ENCODE data around the gene MRGPRD. TPM values are rescaled to one million over a fixed set of nuclear protein-coding genes. Genes with fewer than 3 reads are reported as not detected.

MRGPRD gene
- total RNA-seq, 1 experiment from 2014 or later, result not detected

GRCh38 chr11:68997995-68998348, 17.2 kb upstream of the MRGPRD start:
- no peak for DNase-seq (ENCODE audit: low read depth)
- in situ Hi-C loops (cut with HindIII; ENCODE audit: low pct_unique_long_range_greater_than_20kb, low sequenced_read_pairs), result no loop called here

DNA sequence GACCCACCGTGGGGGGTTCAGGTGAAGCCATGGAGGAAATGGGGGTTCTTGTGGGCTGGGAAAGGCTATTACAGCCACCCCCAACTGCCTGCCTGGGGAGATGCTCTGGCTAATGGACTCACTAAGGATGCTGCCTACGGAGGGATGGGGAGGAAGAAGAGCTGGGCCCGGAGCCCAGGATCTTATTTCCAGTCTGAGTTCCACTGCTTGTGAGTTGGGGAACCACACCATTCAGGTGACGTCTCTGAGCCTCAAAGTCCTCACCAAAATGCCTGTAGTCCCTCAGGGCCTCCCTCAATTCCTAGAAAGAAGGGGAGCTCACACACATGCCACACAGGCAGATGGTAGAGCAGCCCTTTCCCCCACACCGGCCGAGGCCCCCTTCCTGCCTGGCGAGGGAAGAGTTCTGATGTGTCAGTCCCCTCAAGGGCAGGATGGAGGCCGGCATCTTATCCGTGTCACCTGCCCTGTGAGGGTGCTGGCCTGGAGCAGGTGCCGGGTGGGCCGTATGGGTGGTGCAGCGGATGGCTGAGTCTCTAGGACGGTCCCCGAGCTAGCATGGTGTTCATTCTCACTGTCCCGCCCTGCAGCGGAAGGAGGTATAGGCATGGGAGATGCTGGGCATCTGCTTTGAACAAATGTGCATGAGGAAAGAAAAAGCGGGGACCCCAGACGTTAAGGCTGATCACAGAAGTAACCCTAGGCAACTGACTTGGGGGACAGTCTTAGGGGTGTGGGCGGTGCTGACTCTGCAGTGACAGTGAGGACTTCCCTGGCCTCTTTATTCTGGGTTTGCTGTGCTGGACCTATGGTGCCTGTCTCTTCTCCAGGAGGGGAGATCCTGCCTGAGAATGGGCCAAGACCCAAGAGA, 16.6 kb upstream of the MRGPRD start:
- in situ Hi-C loops (cut with HindIII; ENCODE audit: low pct_unique_long_range_greater_than_20kb, low sequenced_read_pairs), result no loop called here

GRCh38 chr11:68996376-68997123, 15.8 kb upstream of the MRGPRD start:
- no peak for DNase-seq (ENCODE audit: low read depth)
- in situ Hi-C loops (cut with HindIII; ENCODE audit: low pct_unique_long_range_greater_than_20kb, low sequenced_read_pairs), result no loop called here

More for the DNA sequence above, 16.6 kb upstream of the MRGPRD start:
- DNase-seq (ENCODE audit: low read depth), result no peak

GRCh38 chr11:68994894-68995285, 14.1 kb upstream of the MRGPRD start:
- in situ Hi-C loops (cut with HindIII; ENCODE audit: low pct_unique_long_range_greater_than_20kb, low sequenced_read_pairs), result no loop called here

DNA sequence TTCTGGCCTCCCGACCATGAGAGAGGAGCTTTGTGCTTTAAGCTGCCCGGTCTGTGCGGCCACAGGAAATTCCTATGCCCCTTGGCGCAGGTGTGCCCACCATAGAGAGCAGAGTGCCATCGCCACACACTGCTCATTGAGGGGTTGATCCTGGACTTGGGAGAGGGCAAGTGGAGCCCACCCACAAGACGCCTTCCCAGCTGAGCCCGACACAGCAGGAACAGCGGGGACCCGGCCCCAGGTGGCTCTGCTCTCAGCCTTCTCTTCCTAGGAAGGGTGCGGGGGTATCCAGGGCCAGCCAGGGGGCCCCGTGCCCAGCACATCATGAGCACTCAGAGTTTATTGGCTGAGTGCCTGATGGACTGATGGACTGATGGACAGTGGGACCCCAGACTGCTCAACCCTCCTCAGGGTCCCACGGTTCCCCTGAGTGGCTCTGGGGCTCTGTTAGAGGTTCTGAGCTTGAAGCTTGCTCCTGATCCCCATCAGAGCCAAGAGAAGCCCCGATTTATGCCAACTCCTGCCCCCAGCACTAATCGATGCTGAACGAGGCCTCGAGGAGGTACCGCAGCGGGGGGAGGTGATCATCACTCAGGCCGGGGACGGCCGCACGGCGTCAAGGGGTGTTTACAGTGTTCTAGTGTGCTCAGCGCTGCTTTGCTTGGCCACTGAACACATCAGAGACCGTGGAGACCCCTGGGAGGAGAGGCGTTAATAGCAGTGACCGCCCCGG, 13.5 kb upstream of the MRGPRD start:
- no peak for DNase-seq (ENCODE audit: low read depth)
- in situ Hi-C loops (cut with HindIII; ENCODE audit: low pct_unique_long_range_greater_than_20kb, low sequenced_read_pairs), result no loop called here

More at GRCh38 chr11:68994894-68995285, 14.1 kb upstream of the MRGPRD start:
- no peak for DNase-seq (ENCODE audit: low read depth)

DNA sequence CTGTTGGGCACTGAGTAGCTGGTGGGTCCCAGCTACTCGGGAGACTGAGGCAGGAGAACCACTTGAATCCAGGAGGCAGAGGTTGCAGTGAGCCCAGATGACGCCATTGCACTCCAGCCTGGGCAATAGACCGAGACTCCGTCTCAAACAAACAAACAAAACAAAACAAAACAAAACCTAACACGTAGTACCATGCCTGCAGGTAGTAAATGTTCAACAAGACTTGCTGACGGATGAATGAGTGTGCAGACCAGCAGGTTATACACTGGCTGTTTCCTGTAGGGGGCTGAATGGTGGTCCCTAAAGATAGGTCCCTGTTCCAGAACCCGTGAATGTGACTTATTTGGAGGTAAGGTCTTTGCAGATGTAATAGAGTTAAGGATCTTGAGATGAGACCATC, 12.8 kb upstream of the MRGPRD start:
- peak; percentile 79 for DNase-seq (ENCODE audit: low read depth)
- in situ Hi-C loops (cut with HindIII; ENCODE audit: low pct_unique_long_range_greater_than_20kb, low sequenced_read_pairs), result no loop called here

GRCh38 chr11:68992743-68993255, 12.0 kb upstream of the MRGPRD start:
- in situ Hi-C loops (cut with HindIII; ENCODE audit: low pct_unique_long_range_greater_than_20kb, low sequenced_read_pairs), result no loop called here
- no peak for DNase-seq (ENCODE audit: low read depth)

GRCh38 chr11:68990995-68991780, 10.4 kb upstream of the MRGPRD start:
- in situ Hi-C loops (cut with HindIII; ENCODE audit: low pct_unique_long_range_greater_than_20kb, low sequenced_read_pairs), result no loop called here
- no peak for DNase-seq (ENCODE audit: low read depth)

GRCh38 chr11:68989936-68990606, 9.3 kb upstream of the MRGPRD start:
- in situ Hi-C loops (cut with HindIII; ENCODE audit: low pct_unique_long_range_greater_than_20kb, low sequenced_read_pairs), result no loop called here
- DNase-seq (ENCODE audit: low read depth), result no peak

DNA sequence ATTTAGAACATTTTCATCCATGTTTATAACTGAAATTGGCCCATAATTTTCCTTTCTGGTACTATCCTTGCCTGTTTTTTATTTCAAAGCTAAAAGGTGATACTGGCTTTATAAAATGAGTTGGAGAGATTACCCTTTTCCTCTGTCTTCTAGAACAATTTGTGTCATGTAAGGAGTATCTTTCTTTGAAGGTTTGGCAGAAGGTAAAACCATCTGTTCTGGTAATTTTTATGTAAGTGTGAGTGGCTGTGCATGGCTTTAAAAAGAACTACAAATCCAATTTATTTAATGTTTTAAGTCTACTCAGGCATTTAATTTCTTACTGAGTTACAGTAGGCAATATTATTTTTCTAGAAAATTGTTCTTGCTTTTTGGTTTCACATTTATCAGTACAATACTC, 7.7 kb upstream of the MRGPRD start:
- in situ Hi-C loops (cut with HindIII; ENCODE audit: low pct_unique_long_range_greater_than_20kb, low sequenced_read_pairs), result no loop called here

GRCh38 chr11:68987211-68987610, 6.4 kb upstream of the MRGPRD start:
- in situ Hi-C loops (cut with HindIII; ENCODE audit: low pct_unique_long_range_greater_than_20kb, low sequenced_read_pairs), result no loop called here
- no peak for DNase-seq (ENCODE audit: low read depth)

More for the DNA sequence above, 7.7 kb upstream of the MRGPRD start:
- DNase-seq (ENCODE audit: low read depth), result no peak

DNA sequence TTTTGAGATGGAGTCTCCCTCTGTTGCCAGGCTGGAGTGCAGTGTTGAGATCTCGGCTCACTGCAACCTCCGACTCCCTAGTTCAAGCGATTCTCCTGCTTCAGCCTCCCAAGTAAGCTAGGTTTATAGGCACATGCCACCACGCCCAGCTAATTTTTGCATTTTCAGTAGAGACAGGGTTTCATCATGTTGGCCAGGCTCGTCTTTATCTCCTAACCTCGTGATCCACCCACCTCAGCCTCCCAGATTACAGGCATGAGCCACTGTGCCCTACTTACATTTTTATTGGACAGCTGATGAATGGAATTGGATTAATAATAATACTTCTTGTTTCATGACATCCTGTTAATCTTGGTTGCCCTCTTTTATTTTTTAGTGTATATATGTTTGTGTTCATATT, 3.0 kb upstream of the MRGPRD start:
- DNase-seq (ENCODE audit: low read depth), result no peak
- in situ Hi-C loops (cut with HindIII; ENCODE audit: low pct_unique_long_range_greater_than_20kb, low sequenced_read_pairs), result no loop called here

- DNase-seq (ENCODE audit: low read depth), result no peak
Observed at GRCh38 chr11:68982134-68982533, 1.3 kb upstream of the MRGPRD start.

DNA sequence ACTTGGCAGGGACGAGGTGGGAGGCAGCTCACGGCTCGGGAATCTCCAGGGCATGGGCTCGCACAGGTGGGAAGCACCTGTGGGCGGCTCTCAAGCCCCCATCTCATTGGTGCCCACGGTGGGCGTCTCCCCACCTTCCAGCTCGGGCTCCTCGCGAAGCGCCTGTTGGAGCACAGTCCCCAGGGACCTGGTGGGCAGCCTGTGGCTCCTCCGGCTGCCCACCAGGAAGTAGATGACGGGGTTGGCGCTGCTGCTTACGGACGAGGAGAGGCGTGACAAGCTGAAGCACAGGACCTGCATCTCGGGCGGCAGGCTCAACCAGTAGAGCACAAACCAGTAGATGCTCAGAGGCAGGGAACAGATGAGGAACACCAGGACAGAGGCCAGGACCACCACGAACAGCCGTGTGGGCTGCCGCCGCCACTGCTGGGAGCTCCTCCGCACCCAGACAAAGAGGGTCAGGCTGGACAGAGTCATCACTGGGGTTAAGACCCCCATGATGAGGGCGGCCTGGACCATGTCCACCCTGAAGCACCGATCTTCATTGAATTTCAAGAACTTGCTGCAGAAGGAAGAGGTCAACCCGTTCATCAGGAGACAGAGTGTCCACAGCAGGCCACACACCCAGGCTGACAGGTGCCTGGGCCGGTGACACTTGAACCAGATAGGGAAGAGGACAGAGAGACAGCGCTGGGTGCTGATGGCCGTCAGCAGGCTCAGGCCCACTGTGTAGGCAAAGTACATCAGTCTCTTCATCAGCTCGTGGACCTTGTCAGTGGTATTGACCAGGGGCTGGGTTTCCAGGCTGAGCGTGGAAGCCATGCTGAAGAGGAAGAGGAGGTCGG, 633 bp downstream of the MRGPRD start:
- no peak for DNase-seq (ENCODE audit: low read depth)

More at GRCh38 chr11:68982134-68982533, 1.3 kb upstream of the MRGPRD start:
- in situ Hi-C loops (cut with HindIII; ENCODE audit: low pct_unique_long_range_greater_than_20kb, low sequenced_read_pairs), result no loop called here

GRCh38 chr11:68978931-68979594, 1.7 kb downstream of the MRGPRD start:
- no peak for DNase-seq (ENCODE audit: low read depth)
- in situ Hi-C loops (cut with HindIII; ENCODE audit: low pct_unique_long_range_greater_than_20kb, low sequenced_read_pairs), result no loop called here

More for the DNA sequence above, 633 bp downstream of the MRGPRD start:
- in situ Hi-C loops (cut with HindIII; ENCODE audit: low pct_unique_long_range_greater_than_20kb, low sequenced_read_pairs), result no loop called here

GRCh38 chr11:68978626-68978930, 2.2 kb downstream of the MRGPRD start:
- DNase-seq (ENCODE audit: low read depth), result no peak
- in situ Hi-C loops (cut with HindIII; ENCODE audit: low pct_unique_long_range_greater_than_20kb, low sequenced_read_pairs), result no loop called here

Data from Caki2 (cell line).